ENCODE results near the gene LRCH4. TPM values are rescaled to one million over a fixed set of nuclear protein-coding genes. Genes with fewer than 3 reads are reported as not detected.

LRCH4 gene
- total and polyA plus RNA-seq, 2 donors (not counting 3 experiments of a cell fraction or from before 2014, with no cell fraction given), result 32.1 to 56.1 TPM

DNA sequence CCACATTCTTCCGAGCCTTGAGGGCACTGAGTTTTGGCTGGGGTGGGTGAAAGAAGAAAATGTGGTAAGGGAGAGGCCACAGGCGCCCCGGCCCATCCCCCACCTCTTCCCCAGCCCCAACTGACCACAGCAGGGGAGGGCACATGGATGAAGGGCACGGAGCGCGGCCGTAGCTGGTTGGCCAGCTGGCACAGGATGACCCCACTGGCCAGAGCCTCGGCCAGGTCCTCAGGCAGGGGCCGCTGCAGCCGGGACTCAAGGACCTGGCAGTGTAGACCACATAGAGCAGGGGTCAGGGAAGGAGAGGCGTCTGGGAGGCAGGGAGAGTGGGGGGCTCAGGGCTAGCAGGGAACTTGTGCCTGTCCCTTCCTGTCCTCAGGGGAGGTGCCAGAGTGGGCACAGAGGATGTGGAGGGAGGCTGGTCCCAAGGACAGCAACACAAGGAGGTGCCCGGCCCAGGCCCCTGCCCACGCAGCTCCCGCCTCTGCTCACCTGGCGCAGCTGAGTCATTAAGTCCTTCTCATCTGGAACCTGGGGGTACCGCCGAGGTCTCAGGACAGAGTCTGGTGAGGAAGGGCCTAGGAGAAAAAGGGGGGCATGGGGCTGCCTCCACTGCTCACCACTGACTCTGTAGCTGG, 10.1 kb downstream of the LRCH4 start:
- POLR2A ChIA-PET, result interaction anchor here (0.9 kb wide), 1 partner anchor 9 kb away, joined by 3 read pairs; no protein-coding TSS in a partner anchor

DNA sequence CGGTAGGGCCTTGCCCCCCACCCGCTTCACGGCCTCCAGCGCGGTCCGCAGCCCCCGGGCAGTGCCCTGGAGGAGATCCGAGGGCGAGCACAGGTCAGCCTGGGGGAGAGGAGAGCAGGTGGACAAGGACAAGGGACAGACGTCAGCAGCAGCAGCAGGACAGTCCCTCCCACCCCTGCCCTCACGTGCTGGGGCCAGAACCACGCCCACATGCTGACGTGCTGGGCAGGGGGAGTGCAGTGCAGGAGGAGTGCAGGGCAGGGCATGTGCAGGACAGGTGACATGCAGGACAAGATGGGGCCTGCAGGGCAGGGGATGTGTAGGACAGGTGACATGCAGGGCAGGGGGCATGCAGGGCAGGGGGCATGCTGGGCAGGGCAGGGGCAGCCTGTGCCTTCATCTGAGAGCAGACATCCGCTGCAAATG, 10.7 kb downstream of the LRCH4 start:
- CTCF ChIA-PET, result no interaction called here
- no TSS peak for BruUV-seq (replicated peaks)
- POLR2A ChIA-PET, result interaction anchor here (0.9 kb wide), 1 partner anchor 10 kb away, joined by 3 read pairs; no protein-coding TSS in a partner anchor
- intact Hi-C loops (cut with micrococcal nuclease) (no loop called here), dilution Hi-C loops (cut with MboI; ENCODE audit: extremely low pct_ligation_motif_present, low sequenced_read_pairs) (no loop called here)
- Histone ChIP-seq H3K9me3 (replicated peaks; ENCODE audit: control insufficient read depth, insufficient read depth, low read length) (no peaks in the 10 kb centered on the region), H3K4me2 (ENCODE audit: insufficient read depth, low read length) (no peak overlapping the region), H3K4me3 (replicated peaks in 1 of 3; ENCODE audit: insufficient read depth in 1 of 3, low read depth in 1 of 3, low read length in 3 of 3) (no peak overlapping the region), H2AFZ (ENCODE audit: low read depth, low read length) (no peak overlapping the region), H4K20me1 (replicated peaks; ENCODE audit: control insufficient read depth, extremely low read depth, insufficient read depth, low read length) (no peaks in the 10 kb centered on the region), H3K4me1 (ENCODE audit: control insufficient read depth, extremely low read depth, insufficient read depth, low read length) (peaks cover 1% of the 10 kb centered on the region), H3K9me1 (replicated peaks; ENCODE audit: control insufficient read depth, extremely low read depth, insufficient read depth, low read length) (no peaks in the 10 kb centered on the region), H3K36me3 (ENCODE audit: control insufficient read depth in 2 of 2, extremely low read depth in 1 of 2, insufficient read depth in 2 of 2, low read length in 2 of 2) (peaks cover 9 to 41% of the 10 kb centered on the region in 2 experiments), H3K27ac (ENCODE audit: insufficient read depth, low read depth, low read length) (no peak overlapping the region), H3K79me2 (ENCODE audit: control insufficient read depth, insufficient read depth, low read length) (no peaks in the 10 kb centered on the region), H3K9ac (replicated peaks; ENCODE audit: extremely low read depth, insufficient read depth, low read length) (no peak overlapping the region), H3K27me3 (ENCODE audit: control insufficient read depth in 2 of 2, insufficient read depth in 2 of 2, low read length in 2 of 2) (no peaks in the 10 kb centered on the region)
- FAIRE-seq, result no peak
- no peak for DNase-seq (ENCODE audit: low read depth, low spot score)
- TF ChIP-seq EZH2 (IDR thresholded peaks at IDR 0.05; ENCODE audit: borderline replicate concordance, low read depth, low read length, severe bottlenecking), result no peak
- no peak for TF ChIP-seq MYC (IDR thresholded peaks at IDR 0.05; ENCODE audit: low read depth, low read length)
- TF ChIP-seq POLR2AphosphoS5 (IDR thresholded peaks at IDR 0.05; ENCODE audit: insufficient read depth, low read depth, low read length), result no peak
- TF ChIP-seq FOS (IDR thresholded peaks at IDR 0.05; ENCODE audit: borderline replicate concordance, insufficient read depth, low read length), result no peak
- TF ChIP-seq, protein P1, sequence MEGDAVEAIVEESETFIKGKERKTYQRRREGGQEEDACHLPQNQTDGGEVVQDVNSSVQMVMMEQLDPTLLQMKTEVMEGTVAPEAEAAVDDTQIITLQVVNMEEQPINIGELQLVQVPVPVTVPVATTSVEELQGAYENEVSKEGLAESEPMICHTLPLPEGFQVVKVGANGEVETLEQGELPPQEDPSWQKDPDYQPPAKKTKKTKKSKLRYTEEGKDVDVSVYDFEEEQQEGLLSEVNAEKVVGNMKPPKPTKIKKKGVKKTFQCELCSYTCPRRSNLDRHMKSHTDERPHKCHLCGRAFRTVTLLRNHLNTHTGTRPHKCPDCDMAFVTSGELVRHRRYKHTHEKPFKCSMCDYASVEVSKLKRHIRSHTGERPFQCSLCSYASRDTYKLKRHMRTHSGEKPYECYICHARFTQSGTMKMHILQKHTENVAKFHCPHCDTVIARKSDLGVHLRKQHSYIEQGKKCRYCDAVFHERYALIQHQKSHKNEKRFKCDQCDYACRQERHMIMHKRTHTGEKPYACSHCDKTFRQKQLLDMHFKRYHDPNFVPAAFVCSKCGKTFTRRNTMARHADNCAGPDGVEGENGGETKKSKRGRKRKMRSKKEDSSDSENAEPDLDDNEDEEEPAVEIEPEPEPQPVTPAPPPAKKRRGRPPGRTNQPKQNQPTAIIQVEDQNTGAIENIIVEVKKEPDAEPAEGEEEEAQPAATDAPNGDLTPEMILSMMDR (IDR thresholded peaks at IDR 0.05; ENCODE audit: extremely low read depth in 1 of 2, insufficient read depth in 1 of 2, low read depth in 1 of 2, low read length in 2 of 2), result no peak
- TF ChIP-seq GATA2 (IDR thresholded peaks at IDR 0.05; ENCODE audit: insufficient read depth, insufficient read length, low read depth, low read length), result no peak
- TF ChIP-seq, protein P2, sequence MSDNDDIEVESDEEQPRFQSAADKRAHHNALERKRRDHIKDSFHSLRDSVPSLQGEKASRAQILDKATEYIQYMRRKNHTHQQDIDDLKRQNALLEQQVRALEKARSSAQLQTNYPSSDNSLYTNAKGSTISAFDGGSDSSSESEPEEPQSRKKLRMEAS (IDR thresholded peaks at IDR 0.05; ENCODE audit: insufficient read depth, insufficient read length), result no peak
- TF ChIP-seq JUN (IDR thresholded peaks at IDR 0.05; ENCODE audit: borderline replicate concordance, insufficient read depth, insufficient read length, low read depth), result no peak
- no peak for TF ChIP-seq POLR2A (IDR thresholded peaks at IDR 0.05; ENCODE audit: low read depth, low read length)

More for the DNA sequence above, 10.1 kb downstream of the LRCH4 start:
- TF ChIP-seq FOS (IDR thresholded peaks at IDR 0.05; ENCODE audit: borderline replicate concordance, insufficient read depth, low read length), result no peak
- TF ChIP-seq, protein P2 (IDR thresholded peaks at IDR 0.05; ENCODE audit: insufficient read depth, insufficient read length), result no peak
- H3K9me3 ChIP-seq (replicated peaks; ENCODE audit: control insufficient read depth, insufficient read depth, low read length), result no peaks in the 10 kb centered on the region
- no peak overlapping the region for H2AFZ ChIP-seq (ENCODE audit: low read depth, low read length)
- H3K9ac ChIP-seq (replicated peaks; ENCODE audit: extremely low read depth, insufficient read depth, low read length), result no peak overlapping the region
- H3K4me2 ChIP-seq (ENCODE audit: insufficient read depth, low read length), result no peak overlapping the region
- CTCF ChIA-PET, result interaction anchor here (1.5 kb wide), 1 partner anchor 117 kb away, joined by 3 read pairs; no protein-coding TSS in a partner anchor
- peaks cover 9 to 43% of the 10 kb centered on the region in 2 experiments for H3K36me3 ChIP-seq (ENCODE audit: control insufficient read depth in 2 of 2, extremely low read depth in 1 of 2, insufficient read depth in 2 of 2, low read length in 2 of 2)
- intact Hi-C loops (cut with micrococcal nuclease), result no loop called here
- no peaks in the 10 kb centered on the region for H3K79me2 ChIP-seq (ENCODE audit: control insufficient read depth, insufficient read depth, low read length)
- no peaks in the 10 kb centered on the region for H3K27me3 ChIP-seq (ENCODE audit: control insufficient read depth in 2 of 2, insufficient read depth in 2 of 2, low read length in 2 of 2)
- no TSS peak for BruUV-seq (replicated peaks)
- H3K4me1 ChIP-seq (ENCODE audit: control insufficient read depth, extremely low read depth, insufficient read depth, low read length), result no peaks in the 10 kb centered on the region
- H4K20me1 ChIP-seq (replicated peaks; ENCODE audit: control insufficient read depth, extremely low read depth, insufficient read depth, low read length), result no peaks in the 10 kb centered on the region
- H3K9me1 ChIP-seq (replicated peaks; ENCODE audit: control insufficient read depth, extremely low read depth, insufficient read depth, low read length), result no peaks in the 10 kb centered on the region
- H3K4me3 ChIP-seq (replicated peaks in 1 of 3; ENCODE audit: insufficient read depth in 1 of 3, low read depth in 1 of 3, low read length in 3 of 3), result no peak overlapping the region
- FAIRE-seq (no peak), DNase-seq (ENCODE audit: low read depth, low spot score) (no peak)
- dilution Hi-C loops (cut with MboI; ENCODE audit: extremely low pct_ligation_motif_present, low sequenced_read_pairs), result no loop called here
- H3K27ac ChIP-seq (ENCODE audit: insufficient read depth, low read depth, low read length), result no peak overlapping the region
